ENCODE measurements around the gene USP7.

GRCh38 chr16:8963010-8963820 lies 491 bp downstream of the USP7 start:
- TF ChIP-seq POLR2A (IDR thresholded peaks at IDR 0.05) (no peak), POLR2AphosphoS5 (IDR thresholded peaks at IDR 0.05) (no peak)
- TF ChIP-seq, protein P1, sequence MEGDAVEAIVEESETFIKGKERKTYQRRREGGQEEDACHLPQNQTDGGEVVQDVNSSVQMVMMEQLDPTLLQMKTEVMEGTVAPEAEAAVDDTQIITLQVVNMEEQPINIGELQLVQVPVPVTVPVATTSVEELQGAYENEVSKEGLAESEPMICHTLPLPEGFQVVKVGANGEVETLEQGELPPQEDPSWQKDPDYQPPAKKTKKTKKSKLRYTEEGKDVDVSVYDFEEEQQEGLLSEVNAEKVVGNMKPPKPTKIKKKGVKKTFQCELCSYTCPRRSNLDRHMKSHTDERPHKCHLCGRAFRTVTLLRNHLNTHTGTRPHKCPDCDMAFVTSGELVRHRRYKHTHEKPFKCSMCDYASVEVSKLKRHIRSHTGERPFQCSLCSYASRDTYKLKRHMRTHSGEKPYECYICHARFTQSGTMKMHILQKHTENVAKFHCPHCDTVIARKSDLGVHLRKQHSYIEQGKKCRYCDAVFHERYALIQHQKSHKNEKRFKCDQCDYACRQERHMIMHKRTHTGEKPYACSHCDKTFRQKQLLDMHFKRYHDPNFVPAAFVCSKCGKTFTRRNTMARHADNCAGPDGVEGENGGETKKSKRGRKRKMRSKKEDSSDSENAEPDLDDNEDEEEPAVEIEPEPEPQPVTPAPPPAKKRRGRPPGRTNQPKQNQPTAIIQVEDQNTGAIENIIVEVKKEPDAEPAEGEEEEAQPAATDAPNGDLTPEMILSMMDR (IDR thresholded peaks at IDR 0.05), result no peak

Measured in breast epithelium (tissue), 3 donors.